DOHH2 (cell line): ENCODE data around the gene AP4M1.

Experiments used
- H3F3A ChIP-seq: fragments of 200-600 bp; sonication (generic), shearing (Covaris generic); 2 replicates; pipeline ENCODE4 v1.6.0; 2016; ENCODE audit warnings: antibody characterized with exemption, mild to moderate bottlenecking; ENCODE audit not compliant: control insufficient read depth, insufficient read depth
- H3K27ac ChIP-seq: fragments of 200-600 bp; sonication (generic); 2 replicates; pipeline ENCODE4 v1.5.1; 2014; ENCODE audit warnings: low read depth, mild to moderate bottlenecking, low read length, moderate library complexity
- H3K27me3 ChIP-seq: fragments of 200-600 bp; sonication (generic); 2 replicates; pipeline ENCODE4 v1.6.1; 2014; ENCODE audit warnings: mild to moderate bottlenecking, low read length, mixed read lengths; ENCODE audit not compliant: control insufficient read depth
- H3K36me3 ChIP-seq: fragments of 200-600 bp; sonication (generic); 2 replicates; pipeline ENCODE4 v1.6.1; 2014; ENCODE audit warnings: mild to moderate bottlenecking, low read length, moderate library complexity, mixed read lengths; ENCODE audit not compliant: control insufficient read depth
- H3K4me1 ChIP-seq: fragments of 200-600 bp; sonication (generic); 2 replicates; pipeline ENCODE4 v1.6.1; 2014; ENCODE audit warnings: mild to moderate bottlenecking, low read length, mixed read lengths; ENCODE audit not compliant: control insufficient read depth
- H3K4me2 ChIP-seq: fragments of 200-600 bp; sonication (generic); 2 replicates; pipeline ENCODE4 v1.6.0; 2014; ENCODE audit warnings: mild to moderate bottlenecking, low read length, moderate library complexity
- H3K4me3 ChIP-seq: fragments of 200-600 bp; sonication (generic); 2 replicates; pipeline ENCODE4 v1.5.1; 2014; ENCODE audit warnings: mild to moderate bottlenecking, low read length, mixed read lengths
- H3K79me2 ChIP-seq: fragments of 200-600 bp; sonication (generic); 2 replicates; pipeline ENCODE4 v1.6.1; 2014; ENCODE audit warnings: mild to moderate bottlenecking, low read length, mixed read lengths; ENCODE audit not compliant: control insufficient read depth
- H3K9me2 ChIP-seq: fragments of 200-600 bp; sonication (generic); replicated peaks from 2 replicates; pipeline ENCODE4 v1.6.1; 2014; ENCODE audit warnings: mild to moderate bottlenecking, low read length, mixed read lengths; ENCODE audit not compliant: control insufficient read depth
- H3K9me3 ChIP-seq: fragments of 200-600 bp; sonication (generic); 2 replicates; pipeline ENCODE4 v1.6.1; 2014; ENCODE audit warnings: antibody characterized with exemption, low read length, mixed read lengths; ENCODE audit not compliant: control insufficient read depth, insufficient read depth
- H4K20me1 ChIP-seq: fragments of 200-600 bp; sonication (generic); 2 replicates; pipeline ENCODE4 v1.6.0; 2014; ENCODE audit warnings: low read depth, mild to moderate bottlenecking, antibody characterized with exemption, low read length, moderate library complexity; ENCODE audit not compliant: control insufficient read depth, insufficient read depth
- CTCF ChIP-seq: fragments of 200-600 bp; sonication (generic); IDR thresholded peaks from one replicate; pipeline ENCODE4 v1.5.1; 2014; ENCODE audit warnings: antibody characterized with exemption, mild to moderate bottlenecking, low read depth, low read length; ENCODE audit not compliant: poor library complexity, severe bottlenecking
- EZH2phosphoT487 ChIP-seq: fragments of 200-600 bp; sonication (generic); IDR thresholded peaks from 2 replicates; pipeline ENCODE4 v1.6.1; 2017; ENCODE audit warnings: borderline replicate concordance, mild to moderate bottlenecking, antibody characterized with exemption, low read length, moderate library complexity, mixed read lengths

AP4M1 gene

GRCh38 chr7:100152937-100153666 lies 51.7 kb downstream of the AP4M1 start:
- Histone ChIP-seq H3K27ac (peak overlapping the region; percentile 64), H3K27me3 (no peaks in the 10 kb centered on the region), H4K20me1 (peaks cover 8% of the 10 kb centered on the region; the same call in 1 of the 2 replicates), H3K4me3 (peak overlapping the region; percentile 56), H3K9me3 (no peaks in the 10 kb centered on the region), H3K4me1 (peaks cover 77% of the 10 kb centered on the region), H3K9me2 (no peaks in the 10 kb centered on the region), H3F3A (peaks cover 39% of the 10 kb centered on the region), H3K79me2 (peaks cover 91% of the 10 kb centered on the region), H3K36me3 (peaks cover 88% of the 10 kb centered on the region), H3K4me2 (peak overlapping the region; percentile 56)
- TF ChIP-seq CTCF (no peak), EZH2phosphoT487 (no peak)

- H3K79me2 ChIP-seq = peaks cover 98% of the 10 kb centered on the region
- H3K4me3 ChIP-seq = 0 out of 2 replicates have a peak overlapping the region, but pooled peaks have one; percentile 6
Observed at GRCh38 chr7:100153708-100154535, 52.5 kb downstream of the AP4M1 start.

More at GRCh38 chr7:100153708-100154535, 52.5 kb downstream of the AP4M1 start:
- Histone ChIP-seq H3K36me3 (peaks cover 90% of the 10 kb centered on the region), H3K4me1 (peaks cover 76% of the 10 kb centered on the region), H3K27ac (peak overlapping the region; percentile 13; the same call in 1 of the 2 replicates), H3K4me2 (peak overlapping the region; percentile 56), H4K20me1 (peaks cover 8% of the 10 kb centered on the region; the same call in 1 of the 2 replicates), H3K27me3 (no peaks in the 10 kb centered on the region), H3F3A (peaks cover 39% of the 10 kb centered on the region), H3K9me3 (no peaks in the 10 kb centered on the region), H3K9me2 (no peaks in the 10 kb centered on the region)
- no peak for TF ChIP-seq EZH2phosphoT487
- no peak for TF ChIP-seq CTCF
